ENCODE measurements around the gene TTLL8. TPM values are rescaled to one million over a fixed set of nuclear protein-coding genes. Genes with fewer than 3 reads are reported as not detected.

TTLL8 gene
- total RNA-seq, 1 experiment from 2014 or later, result not detected

DNA sequence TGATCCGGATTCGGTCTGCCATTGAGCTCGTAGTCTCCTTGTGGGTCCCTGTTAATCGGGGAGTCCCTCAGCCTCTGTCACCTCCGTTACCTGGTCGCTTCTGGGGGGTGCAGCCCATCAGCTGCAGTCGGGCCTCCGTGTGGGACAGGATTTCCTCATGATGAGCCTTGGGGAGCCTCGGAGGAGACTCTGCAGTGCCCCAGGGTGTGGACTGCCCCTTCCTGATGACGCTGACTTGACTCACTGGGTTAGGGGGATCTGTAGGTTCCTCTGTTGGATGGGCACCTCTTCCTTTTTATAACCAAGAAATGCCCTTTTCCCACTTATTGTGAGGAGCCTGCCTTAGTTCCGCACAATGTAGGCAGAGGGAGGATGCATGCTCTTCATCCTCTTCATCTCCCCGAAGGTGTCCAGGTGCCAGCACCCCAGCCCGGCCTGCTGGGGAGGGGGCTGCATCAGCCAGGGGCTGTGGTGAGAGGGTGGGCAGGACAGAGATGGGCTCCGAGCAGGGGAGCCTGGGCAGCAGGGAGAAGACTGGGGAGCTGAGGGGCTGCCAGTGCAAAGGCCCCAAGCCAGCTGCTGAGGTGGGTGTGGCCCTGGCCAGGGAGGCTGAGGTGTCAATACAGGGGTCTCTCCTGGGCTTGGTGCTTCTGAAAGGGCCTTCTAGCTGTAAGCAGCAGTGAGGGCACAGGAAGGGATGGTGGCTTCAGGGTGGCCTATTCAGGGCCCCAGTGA, 13.5 kb upstream of the TTLL8 start:
- Mint-ChIP-seq H3K9me3 (peaks cover 0 to 4% of the 10 kb centered on the region in 2 experiments; a peak in 1 of 5 replicates), H3K36me3 (ENCODE audit: insufficient read depth in 1 of 3, low read depth in 3 of 3) (no peaks in the 10 kb centered on the region), H3K27me3 (ENCODE audit: low read depth) (peaks cover 1% of the 10 kb centered on the region; the same call in 1 of the 2 replicates), H3K27ac (no peak overlapping the region; a peak in 1 of 7 replicates), H3K4me1 (0 out of 4 replicates have a peak, but pooled peaks cover 0 to 8% of the 10 kb centered on the region in 2 experiments), H3K4me3 (no peak overlapping the region)
- Histone ChIP-seq H3K14ac (ENCODE audit: insufficient read depth, low read length) (no peak overlapping the region), H3K56ac (ENCODE audit: insufficient read length, low read depth, low read length) (no peak overlapping the region), H2AK5ac (ENCODE audit: insufficient read length, low read length) (no peak overlapping the region), H3T11ph (ENCODE audit: low read length) (no peak overlapping the region), H3K27ac (ENCODE audit: insufficient read length, low read depth, low read length) (no peak overlapping the region), H2BK12ac (ENCODE audit: insufficient read length, low read depth, low read length) (no peak overlapping the region), H2BK120ac (ENCODE audit: low read depth, low read length, poor library complexity, severe bottlenecking) (no peak overlapping the region), H4K91ac (ENCODE audit: insufficient read length, low read depth, low read length) (no peak overlapping the region), H2BK5ac (ENCODE audit: insufficient read length, low read length) (no peak overlapping the region), H4K8ac (replicated peaks; ENCODE audit: insufficient read length, low read depth, low read length) (no peak overlapping the region), H3K4me1 (ENCODE audit: insufficient read depth, low read length) (no peaks in the 10 kb centered on the region), H4K20me1 (ENCODE audit: control insufficient read depth, insufficient read depth, insufficient read length) (no peaks in the 10 kb centered on the region), H3K27me3 (ENCODE audit: insufficient read depth, low read length) (no peaks in the 10 kb centered on the region), H3K9ac (ENCODE audit: extremely low read depth, insufficient read length, low read length) (no peak overlapping the region), H3K4me2 (ENCODE audit: insufficient read depth, insufficient read length, low read length) (no peak overlapping the region), H4K5ac (ENCODE audit: insufficient read length, low read depth, low read length) (no peak overlapping the region), H2BK15ac (ENCODE audit: low read depth, low read length) (no peak overlapping the region; the same call in 1 of the 2 replicates), H3K23me2 (ENCODE audit: insufficient read length, low read depth, low read length, poor library complexity, severe bottlenecking) (no peaks in the 10 kb centered on the region), H3K4ac (ENCODE audit: low read depth, low read length) (no peak overlapping the region), H3K18ac (ENCODE audit: insufficient read length, low read depth, low read length) (no peak overlapping the region), H3K23ac (ENCODE audit: insufficient read length, low read depth, low read length) (no peak overlapping the region), H3K79me2 (ENCODE audit: insufficient read depth, low read length) (no peaks in the 10 kb centered on the region), H3K9me3 (ENCODE audit: control insufficient read depth, low read depth, low read length) (no peaks in the 10 kb centered on the region), H2AFZ (ENCODE audit: low read length) (no peak overlapping the region), H3K79me1 (ENCODE audit: insufficient read depth, low read depth, low read length, poor library complexity, severe bottlenecking) (no peaks in the 10 kb centered on the region), H2BK20ac (ENCODE audit: low read depth, low read length, poor library complexity, severe bottlenecking) (no peak overlapping the region)
- TF ChIP-seq, protein P1, sequence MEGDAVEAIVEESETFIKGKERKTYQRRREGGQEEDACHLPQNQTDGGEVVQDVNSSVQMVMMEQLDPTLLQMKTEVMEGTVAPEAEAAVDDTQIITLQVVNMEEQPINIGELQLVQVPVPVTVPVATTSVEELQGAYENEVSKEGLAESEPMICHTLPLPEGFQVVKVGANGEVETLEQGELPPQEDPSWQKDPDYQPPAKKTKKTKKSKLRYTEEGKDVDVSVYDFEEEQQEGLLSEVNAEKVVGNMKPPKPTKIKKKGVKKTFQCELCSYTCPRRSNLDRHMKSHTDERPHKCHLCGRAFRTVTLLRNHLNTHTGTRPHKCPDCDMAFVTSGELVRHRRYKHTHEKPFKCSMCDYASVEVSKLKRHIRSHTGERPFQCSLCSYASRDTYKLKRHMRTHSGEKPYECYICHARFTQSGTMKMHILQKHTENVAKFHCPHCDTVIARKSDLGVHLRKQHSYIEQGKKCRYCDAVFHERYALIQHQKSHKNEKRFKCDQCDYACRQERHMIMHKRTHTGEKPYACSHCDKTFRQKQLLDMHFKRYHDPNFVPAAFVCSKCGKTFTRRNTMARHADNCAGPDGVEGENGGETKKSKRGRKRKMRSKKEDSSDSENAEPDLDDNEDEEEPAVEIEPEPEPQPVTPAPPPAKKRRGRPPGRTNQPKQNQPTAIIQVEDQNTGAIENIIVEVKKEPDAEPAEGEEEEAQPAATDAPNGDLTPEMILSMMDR (conservative IDR thresholded peaks at IDR 0.05), result no peak
- no CpG with 5 or more reads among the region's 14 CpGs for WGBS (ENCODE audit: extremely low coverage, insufficient read length, low lambda C conversion rate)
- DNase-seq, result no peak
